Measurements from ENCODE around the gene B3GALNT1.

The B3GALNT1 gene

GRCh38 chr3:161054860-161055604 is 50.1 kb downstream of the B3GALNT1 start:
- TF ChIP-seq TAF1 (IDR thresholded peaks at IDR 0.05; ENCODE audit: borderline replicate concordance, insufficient read depth, low read length): no peak
- TF ChIP-seq POLR2AphosphoS5 (IDR thresholded peaks at IDR 0.05; ENCODE audit: low read depth, low read length): no peak
- no peak for TF ChIP-seq FOXP2 (optimal IDR thresholded peaks at IDR 0.05; ENCODE audit: borderline replicate concordance, extremely low read depth, extremely low read length, insufficient read depth)
- no peak for TF ChIP-seq SIN3A (IDR thresholded peaks at IDR 0.05; ENCODE audit: borderline replicate concordance, insufficient read depth, low read length)
- TF ChIP-seq REST (IDR thresholded peaks at IDR 0.05; ENCODE audit: insufficient read depth in 1 of 2, low read depth in 2 of 2, low read length in 2 of 2): no peak

DNA sequence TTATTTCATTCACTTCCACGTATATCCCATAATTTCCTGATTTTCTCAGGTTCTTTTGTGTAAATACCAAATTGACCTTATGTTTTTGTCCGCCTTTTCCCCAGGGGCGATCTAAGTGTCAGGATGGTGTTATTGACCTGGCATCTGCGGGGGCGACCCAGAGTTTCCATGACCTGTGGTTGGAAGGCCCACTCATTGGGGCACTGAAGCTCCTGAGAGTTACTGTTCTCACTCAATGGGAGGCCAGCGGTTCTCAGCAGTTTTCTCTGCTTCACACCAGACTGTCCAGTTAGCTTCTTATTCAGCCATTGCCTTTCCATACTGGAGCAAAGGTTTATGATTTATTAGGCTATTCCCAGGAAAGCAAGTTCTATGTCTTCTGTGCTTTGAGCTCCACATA is 53.3 kb downstream of the B3GALNT1 start:
- TF ChIP-seq REST (IDR thresholded peaks at IDR 0.05; ENCODE audit: insufficient read depth in 1 of 2, low read depth in 2 of 2, low read length in 2 of 2): no peak
- no peak for TF ChIP-seq FOXP2 (optimal IDR thresholded peaks at IDR 0.05; ENCODE audit: borderline replicate concordance, extremely low read depth, extremely low read length, insufficient read depth)
- TF ChIP-seq SIN3A (IDR thresholded peaks at IDR 0.05; ENCODE audit: borderline replicate concordance, insufficient read depth, low read length): no peak
- no peak for TF ChIP-seq POLR2AphosphoS5 (IDR thresholded peaks at IDR 0.05; ENCODE audit: low read depth, low read length)
- no peak for TF ChIP-seq TAF1 (IDR thresholded peaks at IDR 0.05; ENCODE audit: borderline replicate concordance, insufficient read depth, low read length)

GRCh38 chr3:161050935-161051334 is 54.2 kb downstream of the B3GALNT1 start:
- no peak for TF ChIP-seq SIN3A (IDR thresholded peaks at IDR 0.05; ENCODE audit: borderline replicate concordance, insufficient read depth, low read length)
- TF ChIP-seq FOXP2 (optimal IDR thresholded peaks at IDR 0.05; ENCODE audit: borderline replicate concordance, extremely low read depth, extremely low read length, insufficient read depth): no peak
- TF ChIP-seq TAF1 (IDR thresholded peaks at IDR 0.05; ENCODE audit: borderline replicate concordance, insufficient read depth, low read length): no peak

GRCh38 chr3:161049683-161050248 is 55.4 kb downstream of the B3GALNT1 start:
- TF ChIP-seq FOXP2 (optimal IDR thresholded peaks at IDR 0.05; ENCODE audit: borderline replicate concordance, extremely low read depth, extremely low read length, insufficient read depth) (no peak), POLR2AphosphoS5 (IDR thresholded peaks at IDR 0.05; ENCODE audit: low read depth, low read length) (no peak), TAF1 (IDR thresholded peaks at IDR 0.05; ENCODE audit: borderline replicate concordance, insufficient read depth, low read length) (no peak), SIN3A (IDR thresholded peaks at IDR 0.05; ENCODE audit: borderline replicate concordance, insufficient read depth, low read length) (no peak), REST (IDR thresholded peaks at IDR 0.05; ENCODE audit: insufficient read depth in 1 of 2, low read depth in 2 of 2, low read length in 2 of 2) (no peak)

- TF ChIP-seq TAF1 (IDR thresholded peaks at IDR 0.05; ENCODE audit: borderline replicate concordance, insufficient read depth, low read length) (no peak), FOXP2 (optimal IDR thresholded peaks at IDR 0.05; ENCODE audit: borderline replicate concordance, extremely low read depth, extremely low read length, insufficient read depth) (no peak), SIN3A (IDR thresholded peaks at IDR 0.05; ENCODE audit: borderline replicate concordance, insufficient read depth, low read length) (no peak), REST (IDR thresholded peaks at IDR 0.05; ENCODE audit: insufficient read depth in 1 of 2, low read depth in 2 of 2, low read length in 2 of 2) (no peak), POLR2AphosphoS5 (IDR thresholded peaks at IDR 0.05; ENCODE audit: low read depth, low read length) (no peak)
Observed at GRCh38 chr3:161043336-161044035, 61.7 kb downstream of the B3GALNT1 start.
